Neuronal stem cell (in vitro differentiated cells): Measurements from ENCODE around the gene CD320.
A peak's percentile ranks its signal among the peaks of the same experiment; 100 is the strongest.

Source experiments
- DNase-seq: peaks from one replicate; pipeline ENCODE4 v3.0.0-alpha.2; 2013; ENCODE audit warnings: low spot score
- H2AFZ ChIP-seq: one replicate; pipeline ENCODE4 v1.6.1; 2013; ENCODE audit warnings: mild to moderate bottlenecking, low read length, inconsistent platforms
- H2AK5ac ChIP-seq: 2 replicates; pipeline ENCODE4 v1.6.1; 2013; ENCODE audit warnings: low read depth, mild to moderate bottlenecking, inconsistent platforms, low read length, moderate library complexity, mixed read lengths
- H2BK120ac ChIP-seq: 2 replicates; pipeline ENCODE4 v1.6.1; 2013; ENCODE audit warnings: low read depth, mild to moderate bottlenecking, inconsistent platforms, low read length, moderate library complexity, mixed read lengths
- H2BK12ac ChIP-seq: one replicate; pipeline ENCODE4 v1.6.1; 2013; ENCODE audit warnings: low read length, inconsistent platforms
- H2BK15ac ChIP-seq: 2 replicates; pipeline ENCODE4 v1.6.1; 2013; ENCODE audit warnings: mild to moderate bottlenecking, low read length, inconsistent platforms, mixed read lengths
- H2BK5ac ChIP-seq: one replicate; pipeline ENCODE4 v1.6.1; 2013; ENCODE audit warnings: inconsistent platforms, mild to moderate bottlenecking, low read length, moderate library complexity
- H3K14ac ChIP-seq: one replicate; pipeline ENCODE4 v1.6.1; 2013; ENCODE audit warnings: low read length, inconsistent platforms
- H3K18ac ChIP-seq: 2 replicates; pipeline ENCODE4 v1.6.1; 2013; ENCODE audit warnings: low read length, inconsistent platforms
- H3K23ac ChIP-seq: 2 replicates; pipeline ENCODE4 v1.6.1; 2013; ENCODE audit warnings: low read depth, mild to moderate bottlenecking, mixed read lengths, low read length, inconsistent platforms; ENCODE audit not compliant: poor library complexity
- H3K27ac ChIP-seq: replicated peaks from 3 replicates; pipeline ENCODE4 v1.5.1; 2013; ENCODE audit warnings: low read length, inconsistent platforms
- H3K27me3 ChIP-seq, 3 experiments: 2 replicates each; pipeline ENCODE4 v1.6.1; 2013; ENCODE audit warnings: low read length in 3 of 3, mild to moderate bottlenecking in 2 of 3, inconsistent platforms in 1 of 3, low read depth in 1 of 3, mixed read lengths in 1 of 3, moderate library complexity in 1 of 3; ENCODE audit not compliant: control insufficient read depth in 3 of 3, insufficient read depth in 3 of 3
- H3K36me3 ChIP-seq, 2 donors: replicated peaks in 1 of 2; 2 replicates each; pipeline ENCODE4 v1.6.1; 2013; ENCODE audit warnings: low read length in 2 of 2; ENCODE audit not compliant: control insufficient read depth in 2 of 2, insufficient read depth in 2 of 2
- H3K4ac ChIP-seq: 2 replicates; pipeline ENCODE4 v1.6.1; 2013; ENCODE audit warnings: inconsistent platforms, mild to moderate bottlenecking, low read length, moderate library complexity
- H3K4me1 ChIP-seq, 2 donors: 1 replicate in 1 of 2; 2 replicates in 1 of 2; pipeline ENCODE4 v1.6.1; 2013; ENCODE audit warnings: low read length in 2 of 2, low read depth in 1 of 2; ENCODE audit not compliant: control insufficient read depth in 2 of 2, insufficient read depth in 1 of 2
- H3K4me2 ChIP-seq: one replicate; pipeline ENCODE4 v1.6.1; 2013; ENCODE audit warnings: mild to moderate bottlenecking, low read length, inconsistent platforms; ENCODE audit not compliant: insufficient read depth, poor library complexity, severe bottlenecking
- H3K4me3 ChIP-seq, 2 donors: 2 replicates each; pipeline ENCODE4 v1.5.1; 2013; ENCODE audit warnings: low read length in 2 of 2, mild to moderate bottlenecking in 2 of 2, inconsistent platforms in 1 of 2, moderate library complexity in 1 of 2
- H3K79me1 ChIP-seq: one replicate; pipeline ENCODE4 v1.6.1; 2013; ENCODE audit warnings: low read depth, mild to moderate bottlenecking, inconsistent platforms, low read length, moderate library complexity
- H3K9ac ChIP-seq: one replicate; pipeline ENCODE4 v1.6.1; 2013; ENCODE audit warnings: mild to moderate bottlenecking, low read depth, low read length, inconsistent platforms; ENCODE audit not compliant: poor library complexity
- H3K9me3 ChIP-seq, 2 donors: replicated peaks in 1 of 2; 2 replicates each; pipeline versions ENCODE3 to v1.6.1; 2013; ENCODE audit warnings: low read length in 2 of 2, mild to moderate bottlenecking in 2 of 2, inconsistent platforms in 1 of 2, low read depth in 1 of 2, mixed read lengths in 1 of 2, moderate library complexity in 1 of 2; ENCODE audit not compliant: control insufficient read depth in 2 of 2, insufficient read depth in 1 of 2
- H4K8ac ChIP-seq: one replicate; pipeline ENCODE4 v1.6.1; 2013; ENCODE audit warnings: low read depth, mild to moderate bottlenecking, inconsistent platforms, low read length, moderate library complexity
- H4K91ac ChIP-seq: one replicate; pipeline ENCODE4 v1.6.1; 2013; ENCODE audit warnings: low read length, low read depth, mild to moderate bottlenecking, inconsistent platforms; ENCODE audit not compliant: poor library complexity
- WGBS, 2 donors: extraction: QIAGEN DNeasy Blood & Tissue Kit; methylation state at CpG; one replicate each; pipeline ENCODE4 v1.1.7; 2013; ENCODE audit warnings: missing lambda C conversion rate in 2 of 2, mixed read lengths in 1 of 2; ENCODE audit not compliant: insufficient read length in 2 of 2, insufficient replicate concordance in 1 of 2; ENCODE audit errors: extremely low coverage in 2 of 2; 5-methylcytosine and 5-hydroxymethylcytosine counted together

Gene CD320

GRCh38 chr19:8324186-8325050 lies 16.3 kb upstream of the CD320 start:
- Histone ChIP-seq H2BK12ac (no peak overlapping the region), H3K4me3 (peak overlapping the region in 1 of 2 donors; percentile 15), H3K4me1 (peaks cover 9 to 12% of the 10 kb centered on the region in 2 donors), H2BK15ac (no peak overlapping the region), H3K4me2 (no peak overlapping the region), H3K36me3 (peaks cover 13 to 31% of the 10 kb centered on the region in 2 donors), H3K9ac (peak overlapping the region; percentile 57), H3K4ac (no peak overlapping the region), H2AFZ (no peak overlapping the region), H2AK5ac (no peak overlapping the region), H3K23ac (peak overlapping the region; percentile 95), H3K9me3 (peaks cover 0 to 4% of the 10 kb centered on the region in 2 donors), H3K79me1 (peaks cover 19% of the 10 kb centered on the region), H3K14ac (no peak overlapping the region), H4K8ac (no peak overlapping the region), H4K91ac (no peak overlapping the region), H2BK5ac (peak overlapping the region; percentile 22), H2BK120ac (no peak overlapping the region), H3K18ac (no peak overlapping the region), H3K27me3 (peaks cover 0 to 11% (median 0%) of the 10 kb centered on the region in 3 experiments), H3K27ac (peak overlapping the region; percentile 43)
- WGBS, 2 donors: no CpG with 5 or more reads among the region's 17 CpGs
- DNase-seq: no peak

- Histone ChIP-seq H2AK5ac (no peak overlapping the region), H2BK5ac (no peak overlapping the region), H3K9me3 (peaks cover 0 to 4% of the 10 kb centered on the region in 2 donors), H2BK120ac (no peak overlapping the region), H3K27ac (no peak overlapping the region), H3K9ac (no peak overlapping the region), H3K4me3 (no peak overlapping the region), H2BK15ac (no peak overlapping the region), H3K27me3 (peaks cover 0 to 10% (median 0%) of the 10 kb centered on the region in 3 experiments), H3K4ac (no peak overlapping the region), H2BK12ac (no peak overlapping the region), H3K18ac (no peak overlapping the region), H3K79me1 (peaks cover 19% of the 10 kb centered on the region), H2AFZ (no peak overlapping the region), H3K14ac (no peak overlapping the region), H3K4me1 (peaks cover 9 to 12% of the 10 kb centered on the region in 2 donors), H3K36me3 (peaks cover 13 to 31% of the 10 kb centered on the region in 2 donors), H4K91ac (no peak overlapping the region), H3K23ac (no peak overlapping the region), H3K4me2 (no peak overlapping the region), H4K8ac (no peak overlapping the region)
- DNase-seq: no peak
- WGBS, 2 donors: no CpG with 5 or more reads among the region's 1 CpG
Observed at GRCh38 chr19:8323781-8324185, 15.6 kb upstream of the CD320 start.

- H3K23ac ChIP-seq: no peak overlapping the region
- peaks cover 19% of the 10 kb centered on the region for H3K79me1 ChIP-seq
Observed at GRCh38 chr19:8322638-8322997, 14.5 kb upstream of the CD320 start.

GRCh38 chr19:8321986-8322637 lies 14.0 kb upstream of the CD320 start:
- H2BK120ac ChIP-seq: no peak overlapping the region
- H3K4ac ChIP-seq: no peak overlapping the region
- no peak overlapping the region for H3K27ac ChIP-seq
- H2BK12ac ChIP-seq: no peak overlapping the region
- H2AK5ac ChIP-seq: no peak overlapping the region
- H3K18ac ChIP-seq: peak overlapping the region; percentile 65
- H3K4me1 ChIP-seq: peaks cover 9 to 12% of the 10 kb centered on the region in 2 donors
- no peak overlapping the region for H2BK15ac ChIP-seq
- H3K27me3 ChIP-seq: no peaks in the 10 kb centered on the region
- no peak overlapping the region for H4K8ac ChIP-seq
- H3K4me2 ChIP-seq: peak overlapping the region; percentile 86
- H3K36me3 ChIP-seq: peaks cover 13 to 34% of the 10 kb centered on the region in 2 donors
- H3K23ac ChIP-seq: no peak overlapping the region
- H2AFZ ChIP-seq: peak overlapping the region; percentile 74
- H3K14ac ChIP-seq: peak overlapping the region; percentile 31
- no CpG with 5 or more reads among the region's 30 CpGs for WGBS, 2 donors
- peak overlapping the region; percentile 83 to 89 for H3K4me3 ChIP-seq
- H2BK5ac ChIP-seq: no peak overlapping the region
- peaks cover 0 to 2% of the 10 kb centered on the region in 2 donors for H3K9me3 ChIP-seq
- peak overlapping the region; percentile 85 for H3K9ac ChIP-seq
- no peak for DNase-seq
- no peak overlapping the region for H4K91ac ChIP-seq
- H3K79me1 ChIP-seq: peaks cover 19% of the 10 kb centered on the region

More at GRCh38 chr19:8322638-8322997, 14.5 kb upstream of the CD320 start:
- H3K18ac ChIP-seq: no peak overlapping the region
- no peaks in the 10 kb centered on the region for H3K27me3 ChIP-seq
- H3K4me1 ChIP-seq: peaks cover 9 to 12% of the 10 kb centered on the region in 2 donors
- H3K9ac ChIP-seq: no peak overlapping the region
- no peak overlapping the region for H2BK12ac ChIP-seq
- no peak overlapping the region for H2BK5ac ChIP-seq
- H3K36me3 ChIP-seq: peaks cover 13 to 33% of the 10 kb centered on the region in 2 donors
- H4K8ac ChIP-seq: no peak overlapping the region
- no CpG with 5 or more reads among the region's 7 CpGs for WGBS, 2 donors
- H3K4ac ChIP-seq: no peak overlapping the region
- H2BK15ac ChIP-seq: no peak overlapping the region
- no peak overlapping the region for H3K14ac ChIP-seq
- no peak for DNase-seq
- no peak overlapping the region for H4K91ac ChIP-seq
- H3K9me3 ChIP-seq: peaks cover 0 to 2% of the 10 kb centered on the region in 2 donors
- no peak overlapping the region for H3K27ac ChIP-seq
- H3K4me3 ChIP-seq: peak overlapping the region in 1 of 2 donors; percentile 89
- no peak overlapping the region for H2AK5ac ChIP-seq
- H2BK120ac ChIP-seq: no peak overlapping the region
- no peak overlapping the region for H2AFZ ChIP-seq
- H3K4me2 ChIP-seq: peak overlapping the region; percentile 86
